Memory B cell (primary cell): ENCODE results near the gene MDK.

Source experiments
- ATAC-seq: fragments of 150-1000 bp; cut with Tn5 transposase; 2 replicates; pipeline ENCODE4 v1.10.0; 2021; ENCODE audit warnings: low read depth, mild to moderate bottlenecking, moderate library complexity
- DNase-seq, 2 donors: peaks; one replicate each; pipeline ENCODE4 v3.0.0; 2022; ENCODE audit warnings: low spot score in 2 of 2
- H3K27ac Mint-ChIP-seq: one replicate; pipeline ENCODE4 v1.8.0; 2022; ENCODE audit warnings: mild to moderate bottlenecking, moderate library complexity, mixed read lengths
- H3K27me3 Mint-ChIP-seq: one replicate; pipeline ENCODE4 v1.8.0; 2022; ENCODE audit warnings: mixed read lengths
- H3K36me3 Mint-ChIP-seq: one replicate; pipeline ENCODE4 v1.8.0; 2022; ENCODE audit warnings: mild to moderate bottlenecking, mixed read lengths
- H3K4me1 Mint-ChIP-seq: one replicate; pipeline ENCODE4 v1.8.0; 2022; ENCODE audit warnings: mixed read lengths
- H3K4me3 Mint-ChIP-seq: one replicate; pipeline ENCODE4 v1.8.0; 2022; ENCODE audit warnings: mild to moderate bottlenecking, moderate library complexity, mixed read lengths
- H3K9me3 Mint-ChIP-seq: one replicate; pipeline ENCODE4 v1.8.0; 2022; ENCODE audit warnings: mixed read lengths

The MDK gene

GRCh38 chr11:46341454-46341853 is 40.0 kb upstream of the MDK start:
- no peak for ATAC-seq
- no peak overlapping the region for H3K4me3 Mint-ChIP-seq
- H3K9me3 Mint-ChIP-seq = no peaks in the 10 kb centered on the region
- H3K36me3 Mint-ChIP-seq = no peaks in the 10 kb centered on the region
- H3K4me1 Mint-ChIP-seq = peaks cover 15% of the 10 kb centered on the region
- DNase-seq = no peak
- peaks cover 9% of the 10 kb centered on the region for H3K27me3 Mint-ChIP-seq
- H3K27ac Mint-ChIP-seq = no peak overlapping the region

GRCh38 chr11:46342239-46342638 is 39.2 kb upstream of the MDK start:
- H3K9me3 Mint-ChIP-seq = no peaks in the 10 kb centered on the region
- H3K27ac Mint-ChIP-seq = no peak overlapping the region
- no peak overlapping the region for H3K4me3 Mint-ChIP-seq
- ATAC-seq (no peak), DNase-seq (no peak)
- H3K36me3 Mint-ChIP-seq = no peaks in the 10 kb centered on the region
- H3K27me3 Mint-ChIP-seq = peaks cover 6% of the 10 kb centered on the region
- peaks cover 21% of the 10 kb centered on the region for H3K4me1 Mint-ChIP-seq

GRCh38 chr11:46343520-46343919 is 37.9 kb upstream of the MDK start:
- Mint-ChIP-seq H3K4me1 (peaks cover 26% of the 10 kb centered on the region), H3K4me3 (no peak overlapping the region), H3K36me3 (no peaks in the 10 kb centered on the region), H3K27ac (no peak overlapping the region), H3K9me3 (no peaks in the 10 kb centered on the region), H3K27me3 (peaks cover 4% of the 10 kb centered on the region)
- DNase-seq (no peak), ATAC-seq (no peak)

- no peak for ATAC-seq
Measured at GRCh38 chr11:46345131-46345597, 36.3 kb upstream of the MDK start.

GRCh38 chr11:46345881-46346484 is 35.5 kb upstream of the MDK start:
- Mint-ChIP-seq H3K4me1 (peaks cover 34% of the 10 kb centered on the region), H3K27ac (no peak overlapping the region), H3K9me3 (no peaks in the 10 kb centered on the region), H3K36me3 (no peaks in the 10 kb centered on the region), H3K4me3 (peak overlapping the region; percentile 88), H3K27me3 (no peaks in the 10 kb centered on the region)
- DNase-seq = no peak
- ATAC-seq = no peak

More at GRCh38 chr11:46345131-46345597, 36.3 kb upstream of the MDK start:
- Mint-ChIP-seq H3K9me3 (no peaks in the 10 kb centered on the region), H3K4me3 (peak overlapping the region; percentile 88), H3K4me1 (peaks cover 34% of the 10 kb centered on the region), H3K36me3 (no peaks in the 10 kb centered on the region), H3K27ac (peak overlapping the region; percentile 60), H3K27me3 (peaks cover under 1% of the 10 kb centered on the region)
- DNase-seq = no peak

- Mint-ChIP-seq H3K27me3 (no peaks in the 10 kb centered on the region), H3K9me3 (no peaks in the 10 kb centered on the region), H3K36me3 (no peaks in the 10 kb centered on the region), H3K27ac (peak within 1 kb of the TSS; percentile 58), H3K4me3 (peak within 1 kb of the TSS; percentile 88), H3K4me1 (peaks cover 35% of the 10 kb centered on the region)
- DNase-seq = peak; percentile 96 to 99
- ATAC-seq = peak; percentile 88
Measured at GRCh38 chr11:46346886-46347636, 34.4 kb upstream of the MDK start, which contains the start of gene DGKZ. Gene DGKZ, plus strand, starts transcription at chr11:46347463. Its CDS starts 197 bp downstream, at chr11:46347660.

GRCh38 chr11:46347637-46348311 is 33.7 kb upstream of the MDK start:
- Mint-ChIP-seq H3K9me3 (no peaks in the 10 kb centered on the region), H3K4me3 (peak overlapping the region; percentile 81), H3K36me3 (no peaks in the 10 kb centered on the region), H3K4me1 (peaks cover 39% of the 10 kb centered on the region), H3K27ac (peak overlapping the region; percentile 58), H3K27me3 (no peaks in the 10 kb centered on the region)
- ATAC-seq (no peak), DNase-seq (no peak)

- Mint-ChIP-seq H3K27me3 (no peaks in the 10 kb centered on the region), H3K9me3 (no peaks in the 10 kb centered on the region), H3K4me3 (peak overlapping the region; percentile 81), H3K4me1 (peaks cover 40% of the 10 kb centered on the region), H3K36me3 (peaks cover 1% of the 10 kb centered on the region), H3K27ac (peak overlapping the region; percentile 58)
- ATAC-seq (no peak), DNase-seq (no peak)
Measured at GRCh38 chr11:46348566-46349401, 32.7 kb upstream of the MDK start.

- ATAC-seq (no peak), DNase-seq (no peak)
- H3K27me3 Mint-ChIP-seq = no peaks in the 10 kb centered on the region
- H3K4me3 Mint-ChIP-seq = no peak overlapping the region
- peaks cover 3% of the 10 kb centered on the region for H3K36me3 Mint-ChIP-seq
- H3K9me3 Mint-ChIP-seq = no peaks in the 10 kb centered on the region
- no peak overlapping the region for H3K27ac Mint-ChIP-seq
- H3K4me1 Mint-ChIP-seq = peaks cover 32% of the 10 kb centered on the region
Measured at GRCh38 chr11:46350695-46351094, 30.8 kb upstream of the MDK start.

- peaks cover 30% of the 10 kb centered on the region for H3K4me1 Mint-ChIP-seq
- ATAC-seq = no peak
- no peaks in the 10 kb centered on the region for H3K27me3 Mint-ChIP-seq
- H3K9me3 Mint-ChIP-seq = no peaks in the 10 kb centered on the region
- no peak overlapping the region for H3K4me3 Mint-ChIP-seq
- H3K27ac Mint-ChIP-seq = no peak overlapping the region
- DNase-seq = no peak
- H3K36me3 Mint-ChIP-seq = peaks cover 3% of the 10 kb centered on the region
Measured at GRCh38 chr11:46351148-46351547, 30.3 kb upstream of the MDK start.

- Mint-ChIP-seq H3K27ac (no peak overlapping the region), H3K36me3 (peaks cover 3% of the 10 kb centered on the region), H3K4me1 (peaks cover 26% of the 10 kb centered on the region), H3K27me3 (no peaks in the 10 kb centered on the region), H3K4me3 (no peak overlapping the region), H3K9me3 (no peaks in the 10 kb centered on the region)
- ATAC-seq = no peak
- DNase-seq = no peak
Measured at GRCh38 chr11:46351606-46352005, 29.9 kb upstream of the MDK start.

- H3K4me1 Mint-ChIP-seq = peaks cover 25% of the 10 kb centered on the region
- DNase-seq (no peak), ATAC-seq (no peak)
- peaks cover 3% of the 10 kb centered on the region for H3K36me3 Mint-ChIP-seq
- no peaks in the 10 kb centered on the region for H3K9me3 Mint-ChIP-seq
- no peaks in the 10 kb centered on the region for H3K27me3 Mint-ChIP-seq
- H3K4me3 Mint-ChIP-seq = no peak overlapping the region
- no peak overlapping the region for H3K27ac Mint-ChIP-seq
Measured at GRCh38 chr11:46352063-46352841, 29.2 kb upstream of the MDK start.

- DNase-seq = no peak
- Mint-ChIP-seq H3K27me3 (no peaks in the 10 kb centered on the region), H3K4me3 (no peak overlapping the region), H3K4me1 (peaks cover 22% of the 10 kb centered on the region), H3K27ac (no peak overlapping the region), H3K36me3 (peaks cover 3% of the 10 kb centered on the region), H3K9me3 (no peaks in the 10 kb centered on the region)
- no peak for ATAC-seq
Measured at GRCh38 chr11:46353698-46354097, 27.8 kb upstream of the MDK start.
